HG03039 (cell line): ENCODE results near the gene CCN6.

Experiments
- ATAC-seq: cut with Tn5 transposase; IDR thresholded peaks from one replicate; pipeline ENCODE4 v1.9.1; 2021; ENCODE audit warnings: mild to moderate bottlenecking, moderate library complexity; ENCODE audit not compliant: unreplicated experiment

CCN6 gene

DNA sequence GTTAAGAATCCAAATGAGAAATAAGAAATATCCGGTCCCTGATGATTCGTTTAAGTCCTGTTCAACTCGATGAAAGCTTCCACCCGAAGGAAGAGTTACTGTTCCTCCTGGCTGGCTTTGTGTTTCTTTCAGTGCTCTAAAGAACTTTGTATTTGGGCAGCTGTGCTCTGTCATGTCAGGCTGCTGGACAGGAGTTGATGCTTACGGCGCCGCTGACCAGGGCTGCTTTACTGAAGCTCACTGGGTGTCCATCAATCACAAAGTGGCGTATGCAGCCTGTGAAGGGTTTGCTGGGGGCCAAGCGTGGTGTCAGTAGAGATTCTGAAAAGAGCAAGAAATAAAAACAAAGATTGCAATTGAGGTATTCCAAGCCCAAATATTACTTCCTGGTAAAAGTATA is 55.4 kb downstream of the CCN6 start:
- no peak for ATAC-seq

- no peak for ATAC-seq
Observed at GRCh38 chr6:112113431-112113830, 59.5 kb downstream of the CCN6 start.

- no peak for ATAC-seq
Observed at GRCh38 chr6:112113918-112114317, 60.0 kb downstream of the CCN6 start.

- no peak for ATAC-seq
Observed at GRCh38 chr6:112114577-112115223, 60.8 kb downstream of the CCN6 start.

DNA sequence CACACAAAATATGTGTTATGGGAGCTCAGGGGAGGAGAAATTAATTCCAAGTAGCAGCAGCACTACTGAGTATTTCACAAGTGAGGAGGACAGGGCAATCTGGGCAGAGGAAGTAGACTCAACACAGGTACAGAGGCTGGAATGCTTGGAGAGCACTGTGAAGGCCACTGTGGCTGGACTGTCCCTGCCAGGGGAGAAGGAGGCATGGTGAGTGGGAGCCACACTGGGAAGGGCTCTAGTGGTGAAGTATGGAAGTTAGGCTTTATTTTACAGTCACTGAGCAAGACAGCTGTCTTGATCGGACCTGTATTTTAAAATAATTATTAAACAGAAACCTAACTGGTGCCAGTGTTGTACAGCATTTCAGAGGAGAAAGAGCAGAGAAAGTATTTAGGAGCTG is 62.3 kb downstream of the CCN6 start:
- no peak for ATAC-seq

DNA sequence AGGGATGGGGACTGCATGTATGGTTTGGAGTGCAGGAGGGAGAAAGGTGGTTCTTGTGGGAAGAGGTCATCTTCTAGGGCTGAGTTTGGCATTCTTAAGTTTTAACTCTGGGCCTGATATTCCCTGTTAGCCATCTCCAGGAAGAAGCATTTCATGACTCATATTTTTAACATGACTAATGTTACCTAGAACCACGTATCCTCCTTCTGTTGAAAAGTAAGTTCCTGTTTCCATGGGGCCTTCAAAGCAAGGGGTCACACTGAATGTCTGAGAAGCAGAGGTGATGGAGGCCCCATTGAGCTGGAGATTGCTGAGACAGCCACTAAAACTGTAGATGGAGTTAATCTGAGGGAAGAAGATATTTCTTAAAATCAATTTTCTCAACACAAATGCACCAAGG is 63.6 kb downstream of the CCN6 start:
- no peak for ATAC-seq

DNA sequence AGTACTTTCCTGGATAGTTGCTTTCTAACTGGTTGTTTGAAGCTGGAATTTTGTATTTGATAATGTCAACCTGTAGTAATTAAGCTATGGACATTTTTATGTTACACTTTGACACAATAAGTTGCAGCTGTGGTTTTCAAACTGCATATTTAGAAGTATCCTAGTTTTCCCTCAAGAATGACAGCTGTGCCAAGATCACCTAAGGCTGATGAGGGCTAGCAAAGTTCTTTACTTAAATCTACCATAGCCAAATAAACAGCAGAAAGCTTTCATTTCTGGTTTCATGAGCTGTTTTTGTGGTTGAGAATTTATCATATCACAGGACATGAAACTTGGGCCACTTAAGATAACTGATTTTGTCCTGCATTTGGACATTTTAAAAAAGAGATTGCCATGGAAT is 64.1 kb downstream of the CCN6 start:
- no peak for ATAC-seq
